ENCODE results near the gene ESRRG. TPM values are rescaled to one million over a fixed set of nuclear protein-coding genes. Genes with fewer than 3 reads are reported as not detected.

Gene ESRRG
- total and polyA plus RNA-seq, 2 of the 8 experiments (the other 6 are each of a cell fraction or from before 2014, with no cell fraction given): 0.59 to 1.4 TPM

GRCh38 chr1:216626394-216627067 is 96.7 kb downstream of the ESRRG start:
- Histone ChIP-seq H2AFZ (ENCODE audit: low read length) (no peak overlapping the region), H3K9me3 (ENCODE audit: insufficient read depth in 2 of 2, low read depth in 1 of 2, low read length in 1 of 2) (no peaks in the 10 kb centered on the region), H3K27me3 (replicated peaks in 1 of 4; ENCODE audit: control insufficient read depth in 3 of 4, extremely low read depth in 1 of 4, insufficient read depth in 3 of 4, low read length in 3 of 4) (no peaks in the 10 kb centered on the region), H3K79me2 (ENCODE audit: control insufficient read depth in 1 of 2, insufficient read depth in 2 of 2, low read length in 2 of 2) (no peaks in the 10 kb centered on the region), H3K27ac (ENCODE audit: low read depth, low read length) (no peak overlapping the region), H4K5ac (ENCODE audit: insufficient read length, low read depth, low read length) (no peak overlapping the region), H3K36me3 (ENCODE audit: control insufficient read depth in 2 of 4, insufficient read depth in 4 of 4, low read length in 3 of 4) (no peaks in the 10 kb centered on the region), H4K20me1 (replicated peaks in 1 of 2; ENCODE audit: control insufficient read depth in 1 of 2, insufficient read depth in 2 of 2, low read length in 2 of 2) (no peaks in the 10 kb centered on the region), H4K8ac (ENCODE audit: extremely low read depth, insufficient read depth, low read length) (no peak overlapping the region), H3K4me2 (ENCODE audit: insufficient read depth in 1 of 2, low read depth in 2 of 2, low read length in 2 of 2) (no peak overlapping the region), H3K4me1 (replicated peaks in 1 of 4; ENCODE audit: control insufficient read depth in 3 of 4, insufficient read depth in 4 of 4, low read length in 3 of 4) (no peaks in the 10 kb centered on the region), H2BK12ac (ENCODE audit: low read depth, low read length) (no peak overlapping the region), H3K14ac (ENCODE audit: insufficient read length) (no peak overlapping the region), H2AK5ac (ENCODE audit: low read depth, low read length) (no peak overlapping the region), H2BK15ac (ENCODE audit: low read length) (0 out of 2 replicates have a peak overlapping the region, but pooled peaks have one; percentile 8), H3K23me2 (ENCODE audit: low read depth, low read length) (no peaks in the 10 kb centered on the region), H2BK20ac (ENCODE audit: low read length) (no peak overlapping the region), H2BK120ac (replicated peaks; ENCODE audit: low read depth, low read length) (no peak overlapping the region), H3K56ac (replicated peaks; ENCODE audit: insufficient read length, low read depth, low read length) (no peak overlapping the region), H3K9ac (replicated peaks in 1 of 4; ENCODE audit: extremely low read depth in 1 of 4, low read depth in 3 of 4, low read length in 3 of 4) (no peak overlapping the region), H3K18ac (ENCODE audit: extremely low read depth, low read length) (no peak overlapping the region), H3K4ac (replicated peaks; ENCODE audit: insufficient read length, low read depth, low read length) (no peak overlapping the region), H3K23ac (ENCODE audit: insufficient read length) (no peak overlapping the region), H2BK5ac (ENCODE audit: low read depth, low read length) (no peak overlapping the region), H3K4me3 (ENCODE audit: extremely low read depth in 1 of 4, insufficient read depth in 2 of 4, low read depth in 3 of 4, low read length in 4 of 4) (no peak overlapping the region), H4K91ac (replicated peaks; ENCODE audit: insufficient read length, low read length) (no peak overlapping the region), H3K79me1 (ENCODE audit: low read depth, low read length) (no peaks in the 10 kb centered on the region)
- ChIA-PET POLR2A (ENCODE audit: partially characterized antibody) (no interaction called here), CTCF (ENCODE audit: partially characterized antibody) (interaction anchor here (0.9 to 1.4 kb wide), 3 partner anchors 12 to 59 kb away, joined by 3 read pairs; no protein-coding TSS in a partner anchor)
- 94% methylated on average over 6 of the region's 6 CpGs; no CpG with 5 or more reads in 1 of the 2 experiments for WGBS, 2 experiments (ENCODE audit: extremely low coverage in 1 of 2, insufficient coverage in 1 of 2, insufficient read length in 1 of 2, insufficient replicate concordance in 2 of 2, low coverage in 1 of 2, low lambda C conversion rate in 2 of 2, missing lambda C conversion rate in 1 of 2)
- DNase-seq (ENCODE audit: low read depth in 1 of 2, low spot score in 2 of 2) (no peak), FAIRE-seq (no peak)
- TF ChIP-seq SP1 (IDR thresholded peaks at IDR 0.05; ENCODE audit: low read depth, low read length) (no peak), NRF1 (IDR thresholded peaks at IDR 0.05; ENCODE audit: low read depth, low read length) (no peak), KDM4A (IDR thresholded peaks at IDR 0.05; ENCODE audit: low read depth, low read length, severe bottlenecking) (no peak), ASH2L (IDR thresholded peaks at IDR 0.05; ENCODE audit: low read length) (no peak), CREB1 (IDR thresholded peaks at IDR 0.05) (no peak), SP4 (IDR thresholded peaks at IDR 0.05; ENCODE audit: low read length) (no peak), CHD1 (IDR thresholded peaks at IDR 0.05; ENCODE audit: low read depth, low read length) (no peak), EP300 (IDR thresholded peaks at IDR 0.05; ENCODE audit: borderline replicate concordance in 1 of 2, low read depth in 2 of 2, low read length in 2 of 2) (no peak), SIX5 (IDR thresholded peaks at IDR 0.05; ENCODE audit: low read depth, low read length) (no peak), SAP30 (IDR thresholded peaks at IDR 0.05; ENCODE audit: insufficient read depth, insufficient replicate concordance, low read length) (no peak), TCF12 (IDR thresholded peaks at IDR 0.05; ENCODE audit: low read depth, low read length) (no peak), POLR2AphosphoS5 (IDR thresholded peaks at IDR 0.05; ENCODE audit: low read depth, low read length) (no peak), PHF8 (conservative IDR thresholded peaks at IDR 0.05; ENCODE audit: low read depth, low read length) (no peak), CEBPB (IDR thresholded peaks at IDR 0.05; ENCODE audit: low read depth, low read length) (no peak)

Measured in H1 (cell line).